ENCODE results near the gene PWP2.

DNA sequence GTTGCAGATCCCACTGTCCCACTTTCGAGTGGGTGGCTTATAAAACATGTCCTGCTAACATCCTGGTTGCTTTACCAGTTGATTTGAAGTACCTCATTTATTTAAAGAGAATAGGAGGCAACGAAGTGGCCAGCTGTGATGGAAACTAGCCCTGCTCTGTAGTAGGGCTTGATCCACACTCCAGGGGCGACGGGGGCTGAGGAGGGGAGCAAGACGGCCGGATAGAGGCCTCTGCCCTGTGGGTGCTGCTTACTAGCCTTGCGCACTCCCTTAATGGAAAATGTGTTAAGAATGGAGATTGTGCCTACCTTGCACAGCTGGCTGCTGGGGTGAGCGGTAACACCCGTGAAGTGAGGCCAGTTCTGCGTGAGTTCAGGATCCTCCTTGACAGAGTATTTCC lies 41.1 kb upstream of the PWP2 start:
- TF ChIP-seq, protein P1, sequence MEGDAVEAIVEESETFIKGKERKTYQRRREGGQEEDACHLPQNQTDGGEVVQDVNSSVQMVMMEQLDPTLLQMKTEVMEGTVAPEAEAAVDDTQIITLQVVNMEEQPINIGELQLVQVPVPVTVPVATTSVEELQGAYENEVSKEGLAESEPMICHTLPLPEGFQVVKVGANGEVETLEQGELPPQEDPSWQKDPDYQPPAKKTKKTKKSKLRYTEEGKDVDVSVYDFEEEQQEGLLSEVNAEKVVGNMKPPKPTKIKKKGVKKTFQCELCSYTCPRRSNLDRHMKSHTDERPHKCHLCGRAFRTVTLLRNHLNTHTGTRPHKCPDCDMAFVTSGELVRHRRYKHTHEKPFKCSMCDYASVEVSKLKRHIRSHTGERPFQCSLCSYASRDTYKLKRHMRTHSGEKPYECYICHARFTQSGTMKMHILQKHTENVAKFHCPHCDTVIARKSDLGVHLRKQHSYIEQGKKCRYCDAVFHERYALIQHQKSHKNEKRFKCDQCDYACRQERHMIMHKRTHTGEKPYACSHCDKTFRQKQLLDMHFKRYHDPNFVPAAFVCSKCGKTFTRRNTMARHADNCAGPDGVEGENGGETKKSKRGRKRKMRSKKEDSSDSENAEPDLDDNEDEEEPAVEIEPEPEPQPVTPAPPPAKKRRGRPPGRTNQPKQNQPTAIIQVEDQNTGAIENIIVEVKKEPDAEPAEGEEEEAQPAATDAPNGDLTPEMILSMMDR (optimal IDR thresholded peaks at IDR 0.05 in 1 of 3, IDR thresholded peaks at IDR 0.05 in 1 of 3, conservative IDR thresholded peaks at IDR 0.05 in 1 of 3; ENCODE audit: extremely low read depth in 1 of 3, insufficient read depth in 2 of 3, low read length in 3 of 3): no peak
- no peak for TF ChIP-seq EZH2 (IDR thresholded peaks at IDR 0.05; ENCODE audit: low read length)

Measured in keratinocyte (primary cell).